GM21381 (cell line): Measurements from ENCODE around the gene OR4E2.
"Not testable (repeated sequence)": the region's sequence is repeated elsewhere in the genome, so short reads cannot be mapped to it uniquely, and the experiment has no call there.

ENCODE experiments used
- ATAC-seq: cut with Tn5 transposase; IDR thresholded peaks from one replicate; pipeline ENCODE4 v1.9.1; 2021; ENCODE audit warnings: mild to moderate bottlenecking, moderate library complexity; ENCODE audit not compliant: unreplicated experiment

The OR4E2 gene

GRCh38 chr14:21653331-21653885 is at the start of gene OR4E2:
TSS of gene OR4E2 (plus strand) at chr14:21653835. CDS start at chr14:21665083, 11,248 bp downstream.
- no peak for ATAC-seq

GRCh38 chr14:21612324-21612723 is 41.3 kb upstream of the OR4E2 start:
- no peak for ATAC-seq

- no peak for ATAC-seq
Observed at GRCh38 chr14:21614240-21614639, 39.4 kb upstream of the OR4E2 start.

- no peak for ATAC-seq
Observed at GRCh38 chr14:21617614-21618013, 36.0 kb upstream of the OR4E2 start.

GRCh38 chr14:21626491-21627230 is 27.0 kb upstream of the OR4E2 start:
- ATAC-seq, result no peak

- not testable (repeated sequence) for ATAC-seq
Observed at GRCh38 chr14:21630503-21630902, 23.1 kb upstream of the OR4E2 start.

GRCh38 chr14:21631084-21631483 is 22.6 kb upstream of the OR4E2 start:
- no peak for ATAC-seq

- ATAC-seq, result no peak
Observed at GRCh38 chr14:21634840-21635239, 18.8 kb upstream of the OR4E2 start, which contains the start of gene OR10G2. TSS of gene OR10G2 (minus strand) at chr14:21634940. CDS start at chr14:21634842, 98 bp downstream.

- ATAC-seq, result no peak
Observed at GRCh38 chr14:21642683-21643082, 11.0 kb upstream of the OR4E2 start.

- ATAC-seq, result no peak
Observed at GRCh38 chr14:21643407-21643806, 10.2 kb upstream of the OR4E2 start.

GRCh38 chr14:21647380-21647779 is 6.3 kb upstream of the OR4E2 start:
- no peak for ATAC-seq

- no peak for ATAC-seq
Observed at GRCh38 chr14:21652209-21652808, 1.3 kb upstream of the OR4E2 start.

- ATAC-seq, result no peak
Observed at GRCh38 chr14:21654215-21654614, 580 bp downstream of the OR4E2 start.

GRCh38 chr14:21656980-21657379 is 3.3 kb downstream of the OR4E2 start:
- no peak for ATAC-seq

GRCh38 chr14:21668377-21668776 is 14.7 kb downstream of the OR4E2 start:
- ATAC-seq, result no peak

GRCh38 chr14:21669284-21669683 is 15.6 kb downstream of the OR4E2 start:
- ATAC-seq, result no peak

GRCh38 chr14:21671371-21671770 is 17.7 kb downstream of the OR4E2 start:
- no peak for ATAC-seq

- ATAC-seq, result no peak
Observed at GRCh38 chr14:21672116-21672515, 18.5 kb downstream of the OR4E2 start.

GRCh38 chr14:21673718-21674117 is 20.1 kb downstream of the OR4E2 start, which contains the start of gene OR4E1:
TSS of gene OR4E1 (minus strand) at chr14:21673818. CDS start at chr14:21670935, 2,883 bp downstream.
- ATAC-seq, result no peak

- no peak for ATAC-seq
Observed at GRCh38 chr14:21675566-21675965, 21.9 kb downstream of the OR4E2 start.

- ATAC-seq, result no peak
Observed at GRCh38 chr14:21680072-21680471, 26.4 kb downstream of the OR4E2 start.

- no peak for ATAC-seq
Observed at GRCh38 chr14:21686468-21686867, 32.8 kb downstream of the OR4E2 start.
